Neural progenitor cell (in vitro differentiated cells): Measurements from ENCODE around the gene RRP8.

Experiments
- EZH2phosphoT487 ChIP-seq: fragments of 200-600 bp; sonication (generic); IDR thresholded peaks from 2 replicates; pipeline ENCODE4 v1.6.1; 2017; ENCODE audit warnings: antibody characterized with exemption
- TF ChIP-seq, protein P1 (sequence below): fragments of 200-600 bp; sonication (generic); IDR thresholded peaks from 2 replicates; pipeline ENCODE4 v1.5.1; 2017; ENCODE audit warnings: antibody characterized with exemption, mild to moderate bottlenecking

DNA sequence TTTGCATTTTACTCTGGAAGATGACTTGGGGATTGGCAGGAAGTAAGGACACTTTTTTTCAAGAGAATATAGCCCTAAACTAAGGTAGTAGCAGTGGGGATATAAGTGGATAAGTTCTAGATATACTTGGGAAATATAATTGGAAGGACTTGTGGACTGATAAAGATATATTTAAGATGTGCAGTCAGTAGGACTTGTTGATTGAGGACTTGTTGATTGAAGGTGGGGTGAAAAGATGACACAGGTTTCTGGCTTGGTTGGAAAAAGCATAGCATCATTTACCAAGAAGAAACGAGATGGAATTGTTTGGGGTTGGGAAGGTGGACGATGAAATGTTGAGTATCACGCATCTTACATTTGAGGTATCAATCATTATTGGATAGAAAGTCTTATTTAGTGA is 10.1 kb upstream of the RRP8 start:
- TF ChIP-seq, protein P1, sequence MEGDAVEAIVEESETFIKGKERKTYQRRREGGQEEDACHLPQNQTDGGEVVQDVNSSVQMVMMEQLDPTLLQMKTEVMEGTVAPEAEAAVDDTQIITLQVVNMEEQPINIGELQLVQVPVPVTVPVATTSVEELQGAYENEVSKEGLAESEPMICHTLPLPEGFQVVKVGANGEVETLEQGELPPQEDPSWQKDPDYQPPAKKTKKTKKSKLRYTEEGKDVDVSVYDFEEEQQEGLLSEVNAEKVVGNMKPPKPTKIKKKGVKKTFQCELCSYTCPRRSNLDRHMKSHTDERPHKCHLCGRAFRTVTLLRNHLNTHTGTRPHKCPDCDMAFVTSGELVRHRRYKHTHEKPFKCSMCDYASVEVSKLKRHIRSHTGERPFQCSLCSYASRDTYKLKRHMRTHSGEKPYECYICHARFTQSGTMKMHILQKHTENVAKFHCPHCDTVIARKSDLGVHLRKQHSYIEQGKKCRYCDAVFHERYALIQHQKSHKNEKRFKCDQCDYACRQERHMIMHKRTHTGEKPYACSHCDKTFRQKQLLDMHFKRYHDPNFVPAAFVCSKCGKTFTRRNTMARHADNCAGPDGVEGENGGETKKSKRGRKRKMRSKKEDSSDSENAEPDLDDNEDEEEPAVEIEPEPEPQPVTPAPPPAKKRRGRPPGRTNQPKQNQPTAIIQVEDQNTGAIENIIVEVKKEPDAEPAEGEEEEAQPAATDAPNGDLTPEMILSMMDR: no peak
- no peak for TF ChIP-seq EZH2phosphoT487
